Measurements from ENCODE around the gene AMIGO1.

GRCh38 chr1:109454497-109455133, 54.9 kb downstream of the AMIGO1 start:
- no peak for TF ChIP-seq CTCF (IDR thresholded peaks at IDR 0.05)
- TF ChIP-seq POLR2A (IDR thresholded peaks at IDR 0.05), result no peak

All from heart left ventricle (tissue), 13 donors.